H9 (cell line): ENCODE measurements around the gene KREMEN1. TPM values are rescaled to one million over a fixed set of nuclear protein-coding genes. Genes with fewer than 3 reads are reported as not detected.
A peak's percentile ranks its signal among the peaks of the same experiment; 100 is the strongest.

Experiments used
- DNase-seq: peaks from one replicate; pipeline ENCODE4 v3.0.0-alpha.2; 2017
- H2AFZ ChIP-seq: one replicate; pipeline ENCODE4 v1.6.1; 2013; ENCODE audit warnings: mild to moderate bottlenecking, low read length, control low read depth, moderate library complexity
- H2AK5ac ChIP-seq: 2 replicates; pipeline ENCODE4 v1.6.1; 2013; ENCODE audit warnings: low read length, control low read depth, mixed read lengths; ENCODE audit not compliant: insufficient read length
- H2BK120ac ChIP-seq: one replicate; pipeline ENCODE4 v1.6.1; 2013; ENCODE audit warnings: low read depth, mild to moderate bottlenecking, low read length, control low read depth, inconsistent platforms; ENCODE audit not compliant: poor library complexity, severe bottlenecking
- H2BK12ac ChIP-seq: 2 replicates; pipeline ENCODE4 v1.6.1; 2013; ENCODE audit warnings: low read length, control low read depth, mixed read lengths, low read depth; ENCODE audit not compliant: insufficient read length
- H2BK15ac ChIP-seq: 2 replicates; pipeline ENCODE4 v1.6.1; 2013; ENCODE audit warnings: low read depth, low read length, control low read depth
- H2BK20ac ChIP-seq: one replicate; pipeline ENCODE4 v1.6.1; 2013; ENCODE audit warnings: low read depth, mild to moderate bottlenecking, low read length, control low read depth, inconsistent platforms; ENCODE audit not compliant: poor library complexity, severe bottlenecking
- H2BK5ac ChIP-seq: 2 replicates; pipeline ENCODE4 v1.6.1; 2013; ENCODE audit warnings: low read length, control low read depth, mixed read lengths; ENCODE audit not compliant: insufficient read length
- H3K14ac ChIP-seq: 2 replicates; pipeline ENCODE4 v1.6.1; 2013; ENCODE audit warnings: low read length, control low read depth; ENCODE audit not compliant: insufficient read depth
- H3K18ac ChIP-seq: 2 replicates; pipeline ENCODE4 v1.6.1; 2013; ENCODE audit warnings: low read depth, mild to moderate bottlenecking, mixed read lengths, low read length, control low read depth; ENCODE audit not compliant: insufficient read length
- H3K23ac ChIP-seq: 2 replicates; pipeline ENCODE4 v1.6.1; 2013; ENCODE audit warnings: low read length, control low read depth, mixed read lengths, low read depth; ENCODE audit not compliant: insufficient read length
- H3K23me2 ChIP-seq: 2 replicates; pipeline ENCODE4 v1.6.1; 2013; ENCODE audit warnings: low read depth, mild to moderate bottlenecking, mixed read lengths, low read length, control low read depth; ENCODE audit not compliant: insufficient read length, poor library complexity, severe bottlenecking
- H3K27ac ChIP-seq: 2 replicates; pipeline ENCODE4 v1.5.1; 2013; ENCODE audit warnings: low read length, control low read depth, mixed read lengths, low read depth; ENCODE audit not compliant: insufficient read length
- H3K27me3 ChIP-seq: 2 replicates; pipeline ENCODE4 v1.6.1; 2013; ENCODE audit warnings: low read length, control low read depth, inconsistent platforms; ENCODE audit not compliant: insufficient read depth
- H3K4ac ChIP-seq: 2 replicates; pipeline ENCODE4 v1.6.1; 2013; ENCODE audit warnings: low read depth, mild to moderate bottlenecking, control low read depth, inconsistent platforms, low read length, moderate library complexity
- H3K4me1 ChIP-seq: 2 replicates; pipeline ENCODE4 v1.6.1; 2013; ENCODE audit warnings: low read length, control low read depth, inconsistent platforms; ENCODE audit not compliant: insufficient read depth
- H3K4me2 ChIP-seq: 2 replicates; pipeline ENCODE4 v1.6.1; 2013; ENCODE audit warnings: low read length, control low read depth, mixed read lengths; ENCODE audit not compliant: insufficient read length, insufficient read depth
- H3K56ac ChIP-seq: 2 replicates; pipeline ENCODE4 v1.6.1; 2013; ENCODE audit warnings: low read depth, mild to moderate bottlenecking, mixed read lengths, low read length, control low read depth; ENCODE audit not compliant: insufficient read length
- H3K79me1 ChIP-seq: 2 replicates; pipeline ENCODE4 v1.6.1; 2013; ENCODE audit warnings: low read depth, mild to moderate bottlenecking, moderate library complexity, low read length, control low read depth, inconsistent platforms; ENCODE audit not compliant: insufficient read depth, poor library complexity, severe bottlenecking
- H3K79me2 ChIP-seq: 2 replicates; pipeline ENCODE4 v1.6.1; 2013; ENCODE audit warnings: low read length, control low read depth, inconsistent platforms; ENCODE audit not compliant: insufficient read depth
- H3K9ac ChIP-seq: 2 replicates; pipeline ENCODE4 v1.6.1; 2013; ENCODE audit warnings: low read length, control low read depth, mixed read lengths; ENCODE audit not compliant: insufficient read length; ENCODE audit errors: extremely low read depth
- H3K9me3 ChIP-seq: one replicate; pipeline ENCODE4 v1.6.1; 2013; ENCODE audit warnings: low read depth, low read length, inconsistent platforms; ENCODE audit not compliant: control insufficient read depth
- H3T11ph ChIP-seq: one replicate; pipeline ENCODE4 v1.6.1; 2013; ENCODE audit warnings: mild to moderate bottlenecking, low read length, control low read depth, inconsistent platforms
- H4K20me1 ChIP-seq: one replicate; pipeline ENCODE4 v1.6.1; 2013; ENCODE audit not compliant: control insufficient read depth, insufficient read length, insufficient read depth
- H4K5ac ChIP-seq: 2 replicates; pipeline ENCODE4 v1.6.1; 2013; ENCODE audit warnings: low read depth, mild to moderate bottlenecking, mixed read lengths, low read length, control low read depth; ENCODE audit not compliant: insufficient read length
- H4K8ac ChIP-seq: replicated peaks from 2 replicates; pipeline ENCODE4 v1.6.1; 2013; ENCODE audit warnings: low read length, control low read depth, mixed read lengths, low read depth; ENCODE audit not compliant: insufficient read length
- H4K91ac ChIP-seq: 2 replicates; pipeline ENCODE4 v1.6.1; 2013; ENCODE audit warnings: low read depth, mild to moderate bottlenecking, moderate library complexity, mixed read lengths, low read length, control low read depth; ENCODE audit not compliant: insufficient read length
- H3K27ac Mint-ChIP-seq, 3 experiments: 2 replicates in 2 of 3; 3 replicates in 1 of 3; pipeline ENCODE4 v1.8.0; 2020 to 2021; ENCODE audit warnings: mixed read lengths in 3 of 3, mild to moderate bottlenecking in 1 of 3, moderate library complexity in 1 of 3
- H3K27me3 Mint-ChIP-seq: 2 replicates; pipeline ENCODE4 v1.8.0; 2021; ENCODE audit warnings: low read depth, mild to moderate bottlenecking, moderate library complexity, mixed read lengths
- H3K36me3 Mint-ChIP-seq, 3 experiments: 2 replicates in 2 of 3; 3 replicates in 1 of 3; pipeline ENCODE4 v1.8.0; 2020 to 2021; ENCODE audit warnings: low read depth in 3 of 3, mixed read lengths in 3 of 3; ENCODE audit not compliant: insufficient read depth in 1 of 3
- H3K4me1 Mint-ChIP-seq, 2 experiments: 2 replicates each; pipeline ENCODE4 v1.8.0; 2020; ENCODE audit warnings: mixed read lengths in 2 of 2
- H3K4me3 Mint-ChIP-seq, 2 experiments: 2 replicates in 1 of 2; 3 replicates in 1 of 2; pipeline ENCODE4 v1.8.0; 2020 to 2021; ENCODE audit warnings: mild to moderate bottlenecking in 2 of 2, mixed read lengths in 2 of 2, moderate library complexity in 1 of 2
- H3K9me3 Mint-ChIP-seq, 2 experiments: 2 replicates in 1 of 2; 3 replicates in 1 of 2; pipeline ENCODE4 v1.8.0; 2020; ENCODE audit warnings: mild to moderate bottlenecking in 2 of 2, mixed read lengths in 2 of 2, moderate library complexity in 1 of 2
- WGBS: extraction: QIAGEN DNeasy Blood & Tissue Kit; methylation state at CpG from one replicate; pipeline ENCODE4 v1.1.7; 2013; ENCODE audit warnings: missing lambda C conversion rate, low lambda C conversion rate, mixed read lengths; ENCODE audit not compliant: insufficient read length; ENCODE audit errors: extremely low coverage; 5-methylcytosine and 5-hydroxymethylcytosine counted together
- total RNA-seq: library from RNA; stranded (reverse); gene quantifications from 2 replicates; pipeline ENCODE4 v1.2.1, GENCODE V29; 2021
- TF ChIP-seq, protein P1 (sequence below): fragments of 200-600 bp; sonication (generic); conservative IDR thresholded peaks from 3 replicates; pipeline ENCODE4 v1.8.0; 2021; ENCODE audit warnings: antibody characterized with exemption, mild to moderate bottlenecking

The KREMEN1 gene
- total RNA-seq, 1 experiment from 2014 or later: 2.4 TPM

DNA sequence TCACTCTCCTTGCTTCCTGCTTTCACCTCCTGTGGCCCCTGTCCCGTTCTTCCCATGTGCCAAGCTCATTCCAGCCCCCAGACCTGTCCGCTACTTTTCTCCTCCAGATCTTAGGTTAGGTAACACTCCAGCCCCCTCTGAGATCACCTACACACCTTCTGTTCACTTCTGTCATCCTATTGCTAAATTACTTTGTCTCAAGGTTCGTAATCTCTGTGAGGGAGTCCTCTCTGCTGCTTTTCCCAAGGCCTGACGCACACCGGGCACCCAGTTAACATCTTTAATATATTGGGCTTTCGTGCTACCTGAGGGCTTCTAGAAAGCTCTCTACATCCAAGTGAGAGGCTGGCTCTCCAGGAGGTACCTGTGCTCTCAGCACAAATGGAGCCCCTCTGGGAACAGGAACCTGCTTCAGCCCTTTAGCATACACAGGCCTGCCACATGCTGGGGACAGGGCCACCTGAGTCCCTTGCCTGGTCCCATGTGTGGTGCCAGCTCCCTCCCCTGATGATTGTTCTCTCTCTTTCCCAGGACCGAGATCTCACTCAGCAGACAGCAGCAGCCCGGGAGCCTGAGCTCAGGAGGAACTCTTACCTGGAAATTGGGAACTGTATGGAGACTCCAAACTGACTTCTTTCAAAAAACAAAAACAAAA, 19.7 kb upstream of the KREMEN1 start:
- DNase-seq: no peak
- no peaks in the 10 kb centered on the region for H3K9me3 Mint-ChIP-seq
- Histone ChIP-seq H3K27me3 (no peaks in the 10 kb centered on the region), H4K5ac (no peak overlapping the region), H3K4me2 (no peak overlapping the region), H3K27ac (no peak overlapping the region), H2AK5ac (no peak overlapping the region), H3T11ph (no peak overlapping the region), H3K79me2 (no peaks in the 10 kb centered on the region), H3K9ac (no peak overlapping the region), H3K79me1 (no peaks in the 10 kb centered on the region), H4K8ac (no peak overlapping the region), H2BK20ac (no peak overlapping the region), H3K9me3 (no peaks in the 10 kb centered on the region), H3K56ac (no peak overlapping the region), H4K20me1 (no peaks in the 10 kb centered on the region), H2BK5ac (no peak overlapping the region), H3K4me1 (no peaks in the 10 kb centered on the region; the same call in 1 of the 2 replicates), H2BK120ac (no peak overlapping the region), H2BK12ac (no peak overlapping the region), H3K18ac (no peak overlapping the region), H3K14ac (no peak overlapping the region), H3K23ac (no peak overlapping the region), H3K4ac (no peak overlapping the region), H2AFZ (no peak overlapping the region), H2BK15ac (no peak overlapping the region), H3K23me2 (no peaks in the 10 kb centered on the region), H4K91ac (no peak overlapping the region)
- no CpG with 5 or more reads among the region's 8 CpGs for WGBS
- TF ChIP-seq, protein P1, sequence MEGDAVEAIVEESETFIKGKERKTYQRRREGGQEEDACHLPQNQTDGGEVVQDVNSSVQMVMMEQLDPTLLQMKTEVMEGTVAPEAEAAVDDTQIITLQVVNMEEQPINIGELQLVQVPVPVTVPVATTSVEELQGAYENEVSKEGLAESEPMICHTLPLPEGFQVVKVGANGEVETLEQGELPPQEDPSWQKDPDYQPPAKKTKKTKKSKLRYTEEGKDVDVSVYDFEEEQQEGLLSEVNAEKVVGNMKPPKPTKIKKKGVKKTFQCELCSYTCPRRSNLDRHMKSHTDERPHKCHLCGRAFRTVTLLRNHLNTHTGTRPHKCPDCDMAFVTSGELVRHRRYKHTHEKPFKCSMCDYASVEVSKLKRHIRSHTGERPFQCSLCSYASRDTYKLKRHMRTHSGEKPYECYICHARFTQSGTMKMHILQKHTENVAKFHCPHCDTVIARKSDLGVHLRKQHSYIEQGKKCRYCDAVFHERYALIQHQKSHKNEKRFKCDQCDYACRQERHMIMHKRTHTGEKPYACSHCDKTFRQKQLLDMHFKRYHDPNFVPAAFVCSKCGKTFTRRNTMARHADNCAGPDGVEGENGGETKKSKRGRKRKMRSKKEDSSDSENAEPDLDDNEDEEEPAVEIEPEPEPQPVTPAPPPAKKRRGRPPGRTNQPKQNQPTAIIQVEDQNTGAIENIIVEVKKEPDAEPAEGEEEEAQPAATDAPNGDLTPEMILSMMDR: no peak
- peak overlapping the region in 2 of 3 experiments; percentile 24 to 89; a peak in 3 of 7 replicates for H3K27ac Mint-ChIP-seq
- no peak overlapping the region for H3K4me3 Mint-ChIP-seq
- peaks cover 40 to 43% of the 10 kb centered on the region in 2 experiments for H3K4me1 Mint-ChIP-seq
- H3K36me3 Mint-ChIP-seq: peaks cover 11 to 31% (median 28%) of the 10 kb centered on the region in 3 experiments
- peaks cover 2% of the 10 kb centered on the region; the same call in 1 of the 2 replicates for H3K27me3 Mint-ChIP-seq
